Breast epithelium (tissue), 4 donors: Measurements from ENCODE around the gene HGF. TPM values are rescaled to one million over a fixed set of nuclear protein-coding genes. Genes with fewer than 3 reads are reported as not detected.
A peak's percentile ranks its signal among the peaks of the same experiment; 100 is the strongest.

ENCODE experiments used
- DNase-seq, 2 donors: peaks; one replicate each; pipeline ENCODE4 v3.0.0-alpha.2; 2019; ENCODE audit warnings: low spot score in 2 of 2
- H3K27ac ChIP-seq, 2 donors: fragments of 200-600 bp; sonication (generic) in 1 of 2; one replicate each; pipeline ENCODE4 v1.5.1; 2016 to 2019; ENCODE audit warnings: mild to moderate bottlenecking in 1 of 2
- H3K27me3 ChIP-seq, 2 donors: fragments of 200-600 bp; sonication (generic) in 1 of 2; one replicate each; pipeline versions ENCODE4 v1.5.1 to v1.6.0; 2017 to 2019; ENCODE audit warnings: control low read depth in 1 of 2, mild to moderate bottlenecking in 1 of 2
- H3K36me3 ChIP-seq: fragments of 200-600 bp; one replicate; pipeline ENCODE4 v1.5.1; 2019
- H3K4me1 ChIP-seq, 2 donors: fragments of 200-600 bp; sonication (generic); one replicate each; pipeline ENCODE4 v1.5.1; 2016 to 2019; ENCODE audit warnings: control low read depth in 1 of 2
- H3K4me3 ChIP-seq, 3 donors: fragments of 200-600 bp; sonication (generic); 1 replicate in 2 of 3; 2 replicates in 1 of 3; pipeline ENCODE4 v1.5.1; 2016 to 2019; ENCODE audit warnings: mild to moderate bottlenecking in 3 of 3, moderate library complexity in 2 of 3
- H3K9me3 ChIP-seq, 2 donors: fragments of 200-600 bp; sonication (generic) in 1 of 2; one replicate each; pipeline ENCODE4 v1.5.1; 2016 to 2019; ENCODE audit warnings: control low read depth in 1 of 2
- POLR2A ChIP-seq: fragments of 450-650 bp; IDR thresholded peaks from one replicate; pipeline ENCODE4 v1.6.1; 2016; ENCODE audit warnings: antibody characterized with exemption, mild to moderate bottlenecking, moderate library complexity
- POLR2AphosphoS5 ChIP-seq, 3 donors: sonication (generic); formaldehyde crosslinking; IDR thresholded peaks; one replicate each; pipeline ENCODE4 v1.6.1; 2017; ENCODE audit warnings: antibody characterized with exemption in 3 of 3
- intact Hi-C: fragments of 100-400 bp; cut with DNase I; formaldehyde crosslinking; loops from one replicate; pipeline ENCODE4 v1.15.1; 2023; ENCODE audit warnings: low total_unique reads
- total RNA-seq, 3 donors: library from RNA; depleted of rRNA; stranded (reverse); fragments of >200 nt; gene quantifications; one replicate each; pipeline ENCODE4 v1.1.0, GENCODE V29; 2016
- TF ChIP-seq, protein P1 (sequence below), 3 donors: fragments of 450-650 bp; IDR thresholded peaks; one replicate each; pipeline ENCODE4 v1.5.1; 2016 to 2017; ENCODE audit warnings: antibody characterized with exemption in 3 of 3, mild to moderate bottlenecking in 3 of 3, moderate library complexity in 3 of 3

Gene HGF
- total RNA-seq, 3 donors from 2014 or later, result 8.5 to 15.7 (median 8.6) TPM

DNA sequence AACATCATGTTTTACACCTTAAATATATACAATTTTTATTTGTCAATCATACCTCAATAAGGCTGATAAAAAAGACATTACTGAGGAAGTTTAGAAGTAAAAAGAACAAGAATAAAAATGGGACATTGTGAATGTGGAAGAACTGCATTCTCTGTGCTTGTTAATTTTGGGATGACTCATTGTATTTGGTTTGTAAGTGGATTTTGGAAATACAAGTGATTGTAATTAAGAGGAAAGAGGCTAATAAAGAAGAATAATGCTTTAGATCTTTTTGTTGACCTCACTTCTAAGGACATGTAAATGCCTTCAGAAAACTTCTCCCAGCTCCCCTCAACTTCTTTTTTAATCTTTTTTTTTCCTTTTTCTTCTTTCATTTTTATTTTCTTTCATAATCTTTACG, 76.0 kb downstream of the HGF start:
- no peaks in the 10 kb centered on the region for H3K4me1 ChIP-seq
- no peak overlapping the region for H3K27ac ChIP-seq
- H3K27me3 ChIP-seq, result no peaks in the 10 kb centered on the region
- H3K4me3 ChIP-seq, result no peak overlapping the region
- DNase-seq, result no peak
- no peaks in the 10 kb centered on the region for H3K9me3 ChIP-seq
- intact Hi-C loops, result loop anchor here (5.0 kb wide), 1 partner anchor 992 kb away; no protein-coding TSS in a partner anchor
- TF ChIP-seq, protein P1, sequence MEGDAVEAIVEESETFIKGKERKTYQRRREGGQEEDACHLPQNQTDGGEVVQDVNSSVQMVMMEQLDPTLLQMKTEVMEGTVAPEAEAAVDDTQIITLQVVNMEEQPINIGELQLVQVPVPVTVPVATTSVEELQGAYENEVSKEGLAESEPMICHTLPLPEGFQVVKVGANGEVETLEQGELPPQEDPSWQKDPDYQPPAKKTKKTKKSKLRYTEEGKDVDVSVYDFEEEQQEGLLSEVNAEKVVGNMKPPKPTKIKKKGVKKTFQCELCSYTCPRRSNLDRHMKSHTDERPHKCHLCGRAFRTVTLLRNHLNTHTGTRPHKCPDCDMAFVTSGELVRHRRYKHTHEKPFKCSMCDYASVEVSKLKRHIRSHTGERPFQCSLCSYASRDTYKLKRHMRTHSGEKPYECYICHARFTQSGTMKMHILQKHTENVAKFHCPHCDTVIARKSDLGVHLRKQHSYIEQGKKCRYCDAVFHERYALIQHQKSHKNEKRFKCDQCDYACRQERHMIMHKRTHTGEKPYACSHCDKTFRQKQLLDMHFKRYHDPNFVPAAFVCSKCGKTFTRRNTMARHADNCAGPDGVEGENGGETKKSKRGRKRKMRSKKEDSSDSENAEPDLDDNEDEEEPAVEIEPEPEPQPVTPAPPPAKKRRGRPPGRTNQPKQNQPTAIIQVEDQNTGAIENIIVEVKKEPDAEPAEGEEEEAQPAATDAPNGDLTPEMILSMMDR (IDR thresholded peaks at IDR 0.05), result no peak
- TF ChIP-seq POLR2A, result no peak
- TF ChIP-seq POLR2AphosphoS5 (IDR thresholded peaks at IDR 0.05), result no peak
- H3K36me3 ChIP-seq, result no peaks in the 10 kb centered on the region

DNA sequence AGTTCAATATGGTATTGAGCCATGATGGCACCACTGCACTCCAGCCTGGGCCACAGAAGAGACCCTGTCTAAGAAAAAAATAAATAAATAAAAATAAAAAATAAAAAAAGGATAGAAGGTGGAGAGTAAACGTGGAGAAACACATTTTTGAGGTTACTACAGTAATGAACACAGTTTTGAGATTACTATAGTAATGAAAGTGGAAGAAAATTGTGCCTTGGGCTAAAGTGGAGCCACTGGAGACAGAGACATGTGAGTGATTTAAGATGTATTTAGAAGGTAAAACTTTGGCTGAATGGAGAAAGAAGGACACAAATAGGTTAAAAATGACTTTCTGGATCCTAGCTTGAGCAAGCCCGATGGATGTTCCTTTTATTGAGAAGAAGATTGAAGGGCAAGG, 76.8 kb downstream of the HGF start:
- H3K4me1 ChIP-seq, result no peaks in the 10 kb centered on the region
- TF ChIP-seq POLR2A, result no peak
- no peak for TF ChIP-seq POLR2AphosphoS5 (IDR thresholded peaks at IDR 0.05)
- TF ChIP-seq, protein P1 (IDR thresholded peaks at IDR 0.05), result no peak
- intact Hi-C loops, result loop anchor here (5.0 kb wide), 1 partner anchor 991 kb away; no protein-coding TSS in a partner anchor
- no peak overlapping the region for H3K4me3 ChIP-seq
- no peaks in the 10 kb centered on the region for H3K9me3 ChIP-seq
- DNase-seq, result no peak
- H3K27me3 ChIP-seq, result no peaks in the 10 kb centered on the region
- no peak overlapping the region for H3K27ac ChIP-seq
- no peaks in the 10 kb centered on the region for H3K36me3 ChIP-seq

DNA sequence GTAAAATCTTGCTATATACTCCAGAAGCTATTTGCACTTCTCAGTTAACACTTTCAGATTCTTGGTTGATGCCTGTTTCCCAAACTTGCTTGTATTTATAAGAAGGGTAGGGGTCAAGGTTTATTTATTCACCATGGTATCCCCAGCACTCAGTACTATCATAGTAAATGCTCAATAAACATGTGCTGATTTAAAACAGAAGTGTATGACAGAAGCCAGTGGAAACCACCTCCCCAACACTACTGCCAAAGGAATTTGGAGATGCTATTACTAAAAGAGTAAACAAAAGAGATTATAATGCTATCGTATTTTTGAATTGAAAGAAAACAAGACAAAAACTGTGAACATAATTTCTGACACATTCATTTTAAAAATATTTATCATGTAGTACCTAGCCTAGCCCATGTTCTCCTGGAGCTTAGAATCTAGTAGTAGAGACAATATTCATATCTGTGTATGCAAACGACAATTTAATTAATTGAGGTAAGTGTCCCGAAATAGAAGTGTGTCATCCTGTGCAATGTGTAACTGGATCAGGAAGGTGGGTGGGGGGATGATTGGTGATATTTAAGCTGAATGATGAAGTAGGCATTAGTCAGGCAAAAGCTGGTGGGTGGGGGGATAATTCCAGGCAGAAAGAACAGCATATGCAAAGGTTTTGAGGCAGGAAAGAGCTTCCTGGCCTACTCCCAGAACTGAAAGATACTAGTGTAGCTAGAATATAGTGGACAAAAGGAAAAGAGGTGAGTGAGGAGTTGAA, 77.5 kb downstream of the HGF start:
- TF ChIP-seq POLR2AphosphoS5 (IDR thresholded peaks at IDR 0.05) (no peak), POLR2A (no peak)
- TF ChIP-seq, protein P1 (IDR thresholded peaks at IDR 0.05), result no peak
- no peak overlapping the region for H3K27ac ChIP-seq
- intact Hi-C loops, result loop anchor here (5.0 kb wide), 1 partner anchor 990 kb away; no protein-coding TSS in a partner anchor
- no peak for DNase-seq
- no peaks in the 10 kb centered on the region for H3K27me3 ChIP-seq
- no peak overlapping the region for H3K4me3 ChIP-seq
- no peaks in the 10 kb centered on the region for H3K9me3 ChIP-seq
- no peaks in the 10 kb centered on the region for H3K36me3 ChIP-seq
- H3K4me1 ChIP-seq, result no peaks in the 10 kb centered on the region

DNA sequence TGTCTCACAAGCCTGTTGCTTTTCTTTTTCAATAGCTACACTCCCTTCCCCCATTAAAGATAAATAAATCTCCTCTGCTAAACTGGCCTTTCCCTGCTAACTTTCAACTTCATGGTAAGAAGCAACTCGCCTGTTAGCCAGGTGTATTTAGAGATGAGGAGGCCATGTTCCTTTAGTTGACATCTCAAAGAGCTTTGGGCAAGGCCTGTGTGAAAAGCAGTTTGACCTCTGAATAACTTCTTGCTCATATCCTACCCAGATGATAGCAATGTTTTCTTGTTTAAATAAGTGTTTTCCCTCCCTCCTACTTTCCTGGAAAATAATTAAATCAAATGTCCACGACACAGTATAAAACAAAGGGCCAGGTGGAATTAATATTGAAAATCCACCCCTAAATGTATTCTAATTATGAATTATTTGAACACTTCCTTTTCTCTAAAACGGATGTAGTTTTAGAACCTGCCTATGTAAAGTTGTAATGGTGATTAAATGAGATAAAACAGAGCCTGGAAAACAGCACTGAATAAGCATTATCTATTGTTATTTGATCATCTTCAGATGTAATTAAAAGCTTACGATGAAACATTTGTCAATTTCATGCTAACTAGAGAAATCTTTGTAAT, 78.5 kb downstream of the HGF start:
- no peak for DNase-seq
- Histone ChIP-seq H3K4me1 (no peaks in the 10 kb centered on the region), H3K4me3 (no peak overlapping the region), H3K36me3 (no peaks in the 10 kb centered on the region), H3K27ac (peak overlapping the region; percentile 6 to 14), H3K27me3 (no peaks in the 10 kb centered on the region), H3K9me3 (no peaks in the 10 kb centered on the region)
- TF ChIP-seq, protein P1 (IDR thresholded peaks at IDR 0.05), result no peak
- TF ChIP-seq POLR2AphosphoS5 (IDR thresholded peaks at IDR 0.05), result no peak
- TF ChIP-seq POLR2A, result no peak
- intact Hi-C loops, result loop anchor here (5.0 kb wide), 1 partner anchor 989 kb away; no protein-coding TSS in a partner anchor

DNA sequence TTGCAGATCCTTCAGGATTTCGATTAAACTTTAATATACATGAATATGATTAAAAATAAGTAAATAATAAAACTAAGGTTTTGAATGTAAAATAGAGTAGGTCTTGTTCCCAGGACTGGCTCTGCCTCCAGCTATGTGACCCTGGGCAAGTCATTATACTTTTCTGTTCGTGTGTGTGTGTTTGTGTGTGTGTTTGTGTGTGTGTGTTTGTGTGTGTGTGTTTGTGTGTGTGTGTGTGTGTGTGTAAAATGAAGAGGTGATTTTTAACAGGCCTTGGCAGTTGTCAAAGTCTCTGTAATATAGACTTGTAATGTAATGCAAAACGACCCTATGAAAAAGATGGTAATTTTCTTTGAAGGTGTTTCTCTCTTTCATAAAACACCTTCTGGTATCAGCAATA, 79.2 kb downstream of the HGF start:
- no peak for TF ChIP-seq POLR2A
- Histone ChIP-seq H3K27ac (peak overlapping the region in 1 of 2 donors; percentile 26), H3K4me1 (peaks cover 0 to under 1% of the 10 kb centered on the region in 2 donors), H3K9me3 (no peaks in the 10 kb centered on the region), H3K36me3 (no peaks in the 10 kb centered on the region), H3K27me3 (no peaks in the 10 kb centered on the region), H3K4me3 (no peak overlapping the region)
- intact Hi-C loops, result loop anchor here (5.0 kb wide), 1 partner anchor 988 kb away; no protein-coding TSS in a partner anchor
- DNase-seq, result no peak
